K562 (cell line): Measurements from ENCODE around the gene KRT85.

Source experiments
- BCL6 ChIP-seq: fragments of 250-450 bp; sonication (Bioruptor Pico); IDR thresholded peaks from 2 replicates; pipeline ENCODE4 v1.4.0; 2020
- EGR1 ChIP-seq: fragments of 450-650 bp; conservative IDR thresholded peaks from 2 replicates; pipeline ENCODE4 v1.6.1; 2017; ENCODE audit warnings: mild to moderate bottlenecking
- FOXP4 ChIP-seq: sonication (generic); formaldehyde crosslinking; IDR thresholded peaks from 2 replicates; pipeline ENCODE4 v1.8.0; 2022; ENCODE audit warnings: mild to moderate bottlenecking, missing genetic modification reagents, borderline replicate concordance
- MAZ ChIP-seq, 2 experiments: fragments of 450-650 bp in 1 of 2; sonication (generic) in 1 of 2; formaldehyde crosslinking; IDR thresholded peaks in 1 of 2; conservative IDR thresholded peaks in 1 of 2; 2 replicates each; pipeline versions ENCODE4 v1.4.0 to v1.5.0; 2020; ENCODE audit warnings: mild to moderate bottlenecking in 1 of 2, missing genetic modification reagents in 1 of 2
- PHF8 ChIP-seq: fragments of 200-600 bp; sonication (generic); IDR thresholded peaks from 2 replicates; pipeline ENCODE4 v1.6.1; 2012; ENCODE audit warnings: mixed run types, mild to moderate bottlenecking, inconsistent platforms, low read length, moderate library complexity, borderline replicate concordance
- POLR2A ChIP-seq: fragments of 450-650 bp; conservative IDR thresholded peaks from 2 replicates; pipeline ENCODE4 v1.6.1; 2016
- SREBF2 ChIP-seq: sonication (generic); formaldehyde crosslinking; IDR thresholded peaks from 2 replicates; pipeline ENCODE4 v1.4.0; 2020; ENCODE audit warnings: mild to moderate bottlenecking, missing genetic modification reagents
- ZBTB26 ChIP-seq: fragments of 450-650 bp; formaldehyde crosslinking; IDR thresholded peaks from 2 replicates; pipeline ENCODE4 v1.4.0; 2022; ENCODE audit warnings: missing genetic modification characterization
- ZBTB43 ChIP-seq: sonication (generic); formaldehyde crosslinking; IDR thresholded peaks from 2 replicates; pipeline ENCODE4 v1.8.0; 2023; ENCODE audit warnings: mild to moderate bottlenecking, missing genetic modification reagents
- ZNF57 ChIP-seq: fragments of 450-650 bp; formaldehyde crosslinking; IDR thresholded peaks from 2 replicates; pipeline ENCODE4 v1.4.0; 2020; ENCODE audit warnings: mild to moderate bottlenecking, moderate library complexity
- ZNF764 ChIP-seq: fragments of 250-450 bp; sonication (Bioruptor Pico); IDR thresholded peaks from 2 replicates; pipeline ENCODE4 v1.4.0; 2020; ENCODE audit warnings: low read depth, mild to moderate bottlenecking, moderate library complexity

- TF ChIP-seq ZNF764 (CRISPR knock-in tag) (no peak), FOXP4 (CRISPR knock-in tag) (no peak), POLR2A (no peak), ZBTB43 (CRISPR knock-in tag) (no peak), SREBF2 (no peak), PHF8 (no peak), BCL6 (CRISPR knock-in tag) (no peak), MAZ (CRISPR knock-in tag; conservative IDR thresholded peaks at IDR 0.05 in 1 of 2, IDR thresholded peaks at IDR 0.05 in 1 of 2) (no peak), ZNF57 (CRISPR knock-in tag) (no peak), EGR1 (no peak), ZBTB26 (CRISPR knock-in tag) (no peak)
Observed at GRCh38 chr12:52316290-52316689, 51.0 kb downstream of the KRT85 start.
